ENCODE measurements around the gene ZNF385A. TPM values are rescaled to one million over a fixed set of nuclear protein-coding genes. Genes with fewer than 3 reads are reported as not detected.

Gene ZNF385A
- total RNA-seq (2014; rRNA removed; shearing (Covaris generic)) (0.18 and 0.32 TPM in 2 replicates), total RNA-seq (2022) (2.6 and 2.9 TPM in 2 replicates), Bru-seq, nascent RNA (percentile 35 among the genes with signal in this experiment), BruChase-seq, experiment 1, labeled RNA remaining after a 6-hour chase (percentile 30 among the genes with signal in this experiment), BruChase-seq, experiment 2, labeled RNA remaining after a 2-hour chase (percentile 35 among the genes with signal in this experiment)
- long read RNA-seq, partial matches to known transcripts: 0 of 2 reads
- long read RNA-seq, other reads (novel, unspliced or antisense): 1 of 2 reads

- H4K20me1 ChIP-seq (ENCODE audit: insufficient read depth, low read length): no peaks in the 10 kb centered on the region
- no peaks in the 10 kb centered on the region for H3K79me2 ChIP-seq (ENCODE audit: insufficient read depth, low read depth, low read length)
- no TSS peak for BruUV-seq (replicated peaks)
- peak; percentile 67 for DNase-seq (ENCODE audit: low spot score)
- H3K27ac ChIP-seq (ENCODE audit: low read depth, low read length, poor library complexity, severe bottlenecking): peak within 1 kb of the TSS; percentile 22
- ChIA-PET CTCF (ENCODE audit: unreplicated experiment) (interaction anchor here (0.9 kb wide), 2 partner anchors 9 to 61 kb away, joined by 3 read pairs; no protein-coding TSS in a partner anchor), POLR2A (no interaction called here)
- H3K4me2 ChIP-seq (ENCODE audit: low read length): peak within 1 kb of the TSS; percentile 66
- TF ChIP-seq CTCF (conservative IDR thresholded peaks at IDR 0.05; ENCODE audit: low read length): no peak
- no peak for TF ChIP-seq EZH2phosphoT487 (IDR thresholded peaks at IDR 0.05; ENCODE audit: borderline replicate concordance, low read depth, low read length)
- peak within 1 kb of the TSS; percentile 23 for H3K4me3 ChIP-seq (ENCODE audit: low read depth, low read length, poor library complexity, severe bottlenecking)
- peaks cover 37% of the 10 kb centered on the region for H3K4me1 ChIP-seq (ENCODE audit: insufficient read depth, low read length, poor library complexity, severe bottlenecking)
- no peak within 1 kb of the TSS for H2AFZ ChIP-seq (ENCODE audit: low read length)
- H3K36me3 ChIP-seq (ENCODE audit: insufficient read depth, low read length): no peaks in the 10 kb centered on the region
- H3K9me2 ChIP-seq (ENCODE audit: insufficient read depth, low read length): no peaks in the 10 kb centered on the region
- intact Hi-C loops (cut with micrococcal nuclease; ENCODE audit: unreplicated experiment): no loop called here
- no peaks in the 10 kb centered on the region for H3K9me3 ChIP-seq (ENCODE audit: low read length)
Measured at GRCh38 chr12:54384591-54385041, at the start of gene ZNF385A. Gene ZNF385A, minus strand, starts transcription at chr12:54384733. Its CDS starts 219 bp downstream, at chr12:54384514.

- Histone ChIP-seq H3K4me2 (ENCODE audit: low read length) (no peak overlapping the region), H3K9me3 (ENCODE audit: low read length) (no peaks in the 10 kb centered on the region), H3K4me3 (ENCODE audit: low read depth, low read length, poor library complexity, severe bottlenecking) (no peak overlapping the region), H3K4me1 (ENCODE audit: insufficient read depth, low read length, poor library complexity, severe bottlenecking) (no peaks in the 10 kb centered on the region), H3K9me2 (ENCODE audit: insufficient read depth, low read length) (no peaks in the 10 kb centered on the region), H4K20me1 (ENCODE audit: insufficient read depth, low read length) (no peaks in the 10 kb centered on the region), H3K27ac (ENCODE audit: low read depth, low read length, poor library complexity, severe bottlenecking) (no peak overlapping the region), H3K36me3 (ENCODE audit: insufficient read depth, low read length) (no peaks in the 10 kb centered on the region), H3K79me2 (ENCODE audit: insufficient read depth, low read depth, low read length) (no peaks in the 10 kb centered on the region), H2AFZ (ENCODE audit: low read length) (no peak overlapping the region)
- ChIA-PET POLR2A (no interaction called here), CTCF (ENCODE audit: unreplicated experiment) (interaction anchor here (1.9 kb wide), 1 partner anchor 33 kb away, joined by 4 read pairs; no protein-coding TSS in a partner anchor)
- TF ChIP-seq CTCF (conservative IDR thresholded peaks at IDR 0.05; ENCODE audit: low read length): no peak
- TF ChIP-seq EZH2phosphoT487 (IDR thresholded peaks at IDR 0.05; ENCODE audit: borderline replicate concordance, low read depth, low read length): no peak
- intact Hi-C loops (cut with micrococcal nuclease; ENCODE audit: unreplicated experiment): no loop called here
- BruUV-seq (replicated peaks): no TSS peak
- no peak for DNase-seq (ENCODE audit: low spot score)
Measured at GRCh38 chr12:54432815-54433164, 48.3 kb upstream of the ZNF385A start.

All from OCI-LY7 (cell line).